Left lung (tissue), 10 donors: Measurements from ENCODE around the gene VPS54. TPM values are rescaled to one million over a fixed set of nuclear protein-coding genes. Genes with fewer than 3 reads are reported as not detected.
"Not testable (repeated sequence)": the region's sequence is repeated elsewhere in the genome, so short reads cannot be mapped to it uniquely, and the experiment has no call there.

Experiments used
- ATAC-seq: fragments of 200-7000 bp; cut with Tn5 transposase; one replicate; pipeline ENCODE4 v1.9.1; 2020; ENCODE audit warnings: moderate library complexity
- DNase-seq, 4 donors: peaks; one replicate each; pipeline ENCODE4 v3.0.0-alpha.2; 2013 to 2020
- H3K27ac ChIP-seq, 2 donors: fragments of 200-600 bp; sonication (generic) in 1 of 2; one replicate each; pipeline versions ENCODE4 v1.5.0 to v1.8.0; 2020 to 2021
- H3K27me3 ChIP-seq, 2 donors: fragments of 200-600 bp; sonication (generic) in 1 of 2; one replicate each; pipeline versions ENCODE4 v1.5.0 to v1.8.0; 2020 to 2021
- H3K36me3 ChIP-seq, 2 donors: fragments of 200-600 bp; sonication (generic) in 1 of 2; one replicate each; pipeline versions ENCODE4 v1.5.0 to v1.8.0; 2020 to 2021
- H3K4me1 ChIP-seq, 2 donors: fragments of 200-600 bp; one replicate each; pipeline ENCODE4 v1.8.0; 2021
- H3K4me3 ChIP-seq, 2 donors: fragments of 200-600 bp; sonication (generic) in 1 of 2; one replicate each; pipeline versions ENCODE4 v1.5.0 to v1.8.0; 2020 to 2021; ENCODE audit warnings: mild to moderate bottlenecking in 1 of 2
- H3K9me3 ChIP-seq, 2 donors: fragments of 200-600 bp; sonication (generic) in 1 of 2; one replicate each; pipeline versions ENCODE4 v1.5.0 to v1.8.0; 2020 to 2021
- intact Hi-C, 2 donors: fragments of 100-400 bp; cut with DNase I; formaldehyde crosslinking; loops; one replicate each; pipeline versions ENCODE4 v1.11.2 to v1.14.2; 2022
- polyA plus RNA-seq, 6 donors: library from polyadenylated mRNA; unstranded; fragments of 120-200 nt; gene quantifications; one replicate each; pipeline ENCODE4 v1.2.1, GENCODE V29; 2013; ENCODE audit not compliant: insufficient read length in 6 of 6
- total RNA-seq, 2 donors: library from RNA; stranded (reverse); fragmentation: NEBNext Ultra II Directional; extraction: Animal tissue kit (Norgen Biotek cat#: 25700); gene quantifications; one replicate each; pipeline ENCODE4 v1.2.1, GENCODE V29; 2021
- TF ChIP-seq, protein P1 (sequence below), 2 donors: fragments of 200-600 bp; sonication (generic) in 1 of 2; IDR thresholded peaks; one replicate each; pipeline versions ENCODE4 v1.5.0 to v1.8.0; 2021; ENCODE audit warnings: antibody characterized with exemption in 2 of 2
- donor health status: DM: no; HTN: yes; CAD: no.
- donor health status: DM: no; HTN: no; CAD: no.

Gene VPS54
- total and polyA plus RNA-seq, 8 donors, result 24.1 to 53.2 (median 47.3) TPM

GRCh38 chr2:63977904-63978303 lies 41.3 kb downstream of the VPS54 start:
- H3K4me3 ChIP-seq, result no peak overlapping the region
- TF ChIP-seq, protein P1, sequence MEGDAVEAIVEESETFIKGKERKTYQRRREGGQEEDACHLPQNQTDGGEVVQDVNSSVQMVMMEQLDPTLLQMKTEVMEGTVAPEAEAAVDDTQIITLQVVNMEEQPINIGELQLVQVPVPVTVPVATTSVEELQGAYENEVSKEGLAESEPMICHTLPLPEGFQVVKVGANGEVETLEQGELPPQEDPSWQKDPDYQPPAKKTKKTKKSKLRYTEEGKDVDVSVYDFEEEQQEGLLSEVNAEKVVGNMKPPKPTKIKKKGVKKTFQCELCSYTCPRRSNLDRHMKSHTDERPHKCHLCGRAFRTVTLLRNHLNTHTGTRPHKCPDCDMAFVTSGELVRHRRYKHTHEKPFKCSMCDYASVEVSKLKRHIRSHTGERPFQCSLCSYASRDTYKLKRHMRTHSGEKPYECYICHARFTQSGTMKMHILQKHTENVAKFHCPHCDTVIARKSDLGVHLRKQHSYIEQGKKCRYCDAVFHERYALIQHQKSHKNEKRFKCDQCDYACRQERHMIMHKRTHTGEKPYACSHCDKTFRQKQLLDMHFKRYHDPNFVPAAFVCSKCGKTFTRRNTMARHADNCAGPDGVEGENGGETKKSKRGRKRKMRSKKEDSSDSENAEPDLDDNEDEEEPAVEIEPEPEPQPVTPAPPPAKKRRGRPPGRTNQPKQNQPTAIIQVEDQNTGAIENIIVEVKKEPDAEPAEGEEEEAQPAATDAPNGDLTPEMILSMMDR (IDR thresholded peaks at IDR 0.05), result no peak
- H3K9me3 ChIP-seq, result no peaks in the 10 kb centered on the region
- H3K4me1 ChIP-seq, result no peaks in the 10 kb centered on the region
- no peak overlapping the region for H3K27ac ChIP-seq
- no peaks in the 10 kb centered on the region for H3K27me3 ChIP-seq
- peaks cover 0 to 48% of the 10 kb centered on the region in 2 donors for H3K36me3 ChIP-seq
- no peak for ATAC-seq
- intact Hi-C loops, result no loop called here
- DNase-seq, result no peak

DNA sequence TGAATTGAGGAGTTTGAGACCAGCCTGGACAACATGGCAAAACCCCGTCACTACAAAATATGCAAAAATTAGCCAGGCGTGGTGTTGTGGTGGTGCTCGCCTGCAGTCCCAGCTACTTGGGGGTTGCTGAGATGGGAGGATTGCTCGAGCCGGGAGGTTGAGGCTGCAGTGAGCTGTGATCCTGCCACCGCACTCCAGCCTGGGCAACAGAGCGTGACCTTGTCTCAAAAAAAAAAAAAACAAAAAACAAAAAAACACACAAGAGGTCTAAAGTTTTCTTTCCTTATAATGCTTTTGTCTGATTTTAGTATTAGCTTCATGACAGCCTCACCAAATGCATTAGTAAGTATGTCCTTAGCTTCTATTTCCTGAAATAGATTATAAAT lies 43.1 kb downstream of the VPS54 start:
- Histone ChIP-seq H3K9me3 (no peaks in the 10 kb centered on the region), H3K36me3 (peaks cover 0 to 49% of the 10 kb centered on the region in 2 donors), H3K27ac (no peak overlapping the region), H3K4me1 (no peaks in the 10 kb centered on the region), H3K27me3 (no peaks in the 10 kb centered on the region), H3K4me3 (no peak overlapping the region)
- ATAC-seq, result no peak
- TF ChIP-seq, protein P1 (IDR thresholded peaks at IDR 0.05), result no peak
- DNase-seq, result no peak
- intact Hi-C loops, result no loop called here

GRCh38 chr2:63975437-63976124 lies 43.6 kb downstream of the VPS54 start:
- no peak for DNase-seq
- no peak overlapping the region for H3K4me3 ChIP-seq
- no peaks in the 10 kb centered on the region for H3K9me3 ChIP-seq
- TF ChIP-seq, protein P1 (IDR thresholded peaks at IDR 0.05), result no peak
- no peaks in the 10 kb centered on the region for H3K27me3 ChIP-seq
- H3K36me3 ChIP-seq, result peaks cover 0 to 49% of the 10 kb centered on the region in 2 donors
- no peak overlapping the region for H3K27ac ChIP-seq
- H3K4me1 ChIP-seq, result no peaks in the 10 kb centered on the region
- ATAC-seq, result no peak
- intact Hi-C loops, result no loop called here

- H3K27me3 ChIP-seq, H3K4me1 ChIP-seq, DNase-seq, H3K4me3 ChIP-seq, H3K9me3 ChIP-seq, H3K27ac ChIP-seq, ATAC-seq, intact Hi-C loops: not testable (repeated sequence)
- H3K36me3 ChIP-seq, result peaks cover 0 to 49% of the 10 kb centered on the region in 2 donors
Measured at GRCh38 chr2:63975036-63975435, 44.2 kb downstream of the VPS54 start.

DNA sequence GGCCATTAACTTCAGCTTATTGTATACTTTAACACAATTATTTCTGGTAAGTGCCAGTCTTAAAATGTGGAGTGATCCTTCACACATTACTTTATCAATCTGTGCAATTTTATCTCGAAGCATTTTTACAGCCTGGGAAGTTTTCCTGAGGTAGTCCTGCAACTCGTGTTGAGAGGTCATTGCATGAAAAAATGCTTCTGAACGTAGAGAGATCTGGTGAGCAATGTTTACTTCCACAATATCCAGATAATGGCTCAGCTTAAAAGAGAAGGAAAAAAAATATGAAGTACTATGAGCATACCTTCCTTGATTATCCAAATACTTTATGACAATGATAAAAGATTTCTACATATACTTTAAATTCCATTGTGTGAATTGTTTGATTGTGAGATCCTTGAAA lies 57.0 kb downstream of the VPS54 start:
- Histone ChIP-seq H3K9me3 (no peaks in the 10 kb centered on the region), H3K27ac (no peak overlapping the region), H3K36me3 (peaks cover 0 to 42% of the 10 kb centered on the region in 2 donors), H3K4me1 (no peaks in the 10 kb centered on the region), H3K4me3 (no peak overlapping the region), H3K27me3 (no peaks in the 10 kb centered on the region)
- peak; percentile 79 for ATAC-seq
- TF ChIP-seq, protein P1 (IDR thresholded peaks at IDR 0.05), result no peak
- intact Hi-C loops, result no loop called here
- no peak for DNase-seq

DNA sequence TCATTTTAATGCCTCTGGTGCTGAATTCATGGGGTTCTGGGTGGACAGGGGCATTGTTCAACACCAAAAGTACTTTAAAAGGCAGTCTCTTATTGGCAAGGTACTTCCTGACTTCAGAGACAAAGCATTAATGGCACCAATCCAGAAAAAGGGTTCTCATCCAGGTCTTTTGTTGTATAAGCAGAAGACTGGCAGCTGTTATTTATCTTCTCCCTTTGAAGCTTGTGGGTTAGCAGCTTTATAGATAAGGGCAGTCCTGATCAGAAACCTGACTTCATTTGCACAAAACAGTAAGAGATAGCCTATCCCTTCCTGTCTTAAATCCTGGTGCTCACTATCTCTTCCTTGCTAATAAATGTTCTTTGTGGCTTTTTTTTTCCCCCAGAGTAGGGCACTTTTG lies 68.8 kb downstream of the VPS54 start:
- H3K4me3 ChIP-seq, result no peak overlapping the region
- TF ChIP-seq, protein P1 (IDR thresholded peaks at IDR 0.05), result no peak
- DNase-seq (no peak), ATAC-seq (no peak)
- no peaks in the 10 kb centered on the region for H3K9me3 ChIP-seq
- intact Hi-C loops, result no loop called here
- no peaks in the 10 kb centered on the region for H3K4me1 ChIP-seq
- peaks cover 0 to 32% of the 10 kb centered on the region in 2 donors for H3K36me3 ChIP-seq
- H3K27me3 ChIP-seq, result no peaks in the 10 kb centered on the region
- H3K27ac ChIP-seq, result no peak overlapping the region
